Stimulated activated CD8-positive, alpha-beta memory T cell treated with anti-CD3 and anti-CD28 coated beads, Interleukin-4, amount 100 ng/mL, for 1 hour (primary cell): ENCODE measurements around the gene OBP2B.
"Not testable (repeated sequence)": the region's sequence is repeated elsewhere in the genome, so short reads cannot be mapped to it uniquely, and the experiment has no call there.

Experiments
- DNase-seq, 2 donors: peaks; one replicate each; pipeline ENCODE4 v3.0.0-alpha.2; 2020; ENCODE audit warnings: low read depth in 2 of 2, low spot score in 1 of 2

Gene OBP2B

GRCh38 chr9:133223159-133223756, 14.2 kb upstream of the OBP2B start:
- not testable (repeated sequence) for DNase-seq

- not testable (repeated sequence) for DNase-seq
These were observed 12.9 kb upstream of the OBP2B start for GRCh38 chr9:133221994-133222393.

GRCh38 chr9:133221177-133221809, 12.2 kb upstream of the OBP2B start:
- DNase-seq: no peak

GRCh38 chr9:133218049-133218975, 9.3 kb upstream of the OBP2B start:
- DNase-seq: not testable (repeated sequence)

GRCh38 chr9:133217333-133217988, 8.4 kb upstream of the OBP2B start:
- DNase-seq: not testable (repeated sequence)

GRCh38 chr9:133214276-133214675, 5.2 kb upstream of the OBP2B start:
- not testable (repeated sequence) for DNase-seq

GRCh38 chr9:133210609-133211008, 1.6 kb upstream of the OBP2B start:
- DNase-seq: no peak

- no peak for DNase-seq
These were observed 1.1 kb upstream of the OBP2B start for GRCh38 chr9:133210202-133210532.

GRCh38 chr9:133209327-133210201, 514 bp upstream of the OBP2B start:
- DNase-seq: not testable (repeated sequence)

- DNase-seq: not testable (repeated sequence)
These were observed 725 bp downstream of the OBP2B start for GRCh38 chr9:133208171-133208879.

- no peak for DNase-seq
These were observed 1.4 kb downstream of the OBP2B start for GRCh38 chr9:133207540-133208170.

GRCh38 chr9:133207021-133207531, 2.0 kb downstream of the OBP2B start:
- DNase-seq: no peak

- no peak for DNase-seq
These were observed 2.8 kb downstream of the OBP2B start for GRCh38 chr9:133205996-133206931.

GRCh38 chr9:133205481-133205887, 3.6 kb downstream of the OBP2B start:
- DNase-seq: not testable (repeated sequence)

- DNase-seq: no peak
These were observed 4.1 kb downstream of the OBP2B start for GRCh38 chr9:133204993-133205336.

- no peak for DNase-seq
These were observed 4.6 kb downstream of the OBP2B start for GRCh38 chr9:133204335-133204992.

- no peak for DNase-seq
These were observed 5.5 kb downstream of the OBP2B start for GRCh38 chr9:133203506-133204075.
